Right renal pelvis (tissue), 4 donors: ENCODE results near the gene OR13A1. TPM values are rescaled to one million over a fixed set of nuclear protein-coding genes. Genes with fewer than 3 reads are reported as not detected.
"Not testable (repeated sequence)": the region's sequence is repeated elsewhere in the genome, so short reads cannot be mapped to it uniquely, and the experiment has no call there.

Experiments used
- DNase-seq, 4 donors: peaks; one replicate each; pipeline ENCODE4 v3.0.0-alpha.2; 2013; ENCODE audit warnings: low read depth in 4 of 4, low spot score in 3 of 4, missing footprints in 1 of 4
- polyA plus RNA-seq, 4 donors: library from polyadenylated mRNA; unstranded; fragments of 120-200 nt; gene quantifications; one replicate each; pipeline ENCODE4 v1.2.1, GENCODE V29; 2013; ENCODE audit not compliant: insufficient read length in 4 of 4

Gene OR13A1
- polyA plus RNA-seq, 4 donors = 0.06 to 0.13 (median 0.09) TPM; not detected in 1

- no peak for DNase-seq
Observed at GRCh38 chr10:45286980-45287379, 28.4 kb downstream of the OR13A1 start.

DNA sequence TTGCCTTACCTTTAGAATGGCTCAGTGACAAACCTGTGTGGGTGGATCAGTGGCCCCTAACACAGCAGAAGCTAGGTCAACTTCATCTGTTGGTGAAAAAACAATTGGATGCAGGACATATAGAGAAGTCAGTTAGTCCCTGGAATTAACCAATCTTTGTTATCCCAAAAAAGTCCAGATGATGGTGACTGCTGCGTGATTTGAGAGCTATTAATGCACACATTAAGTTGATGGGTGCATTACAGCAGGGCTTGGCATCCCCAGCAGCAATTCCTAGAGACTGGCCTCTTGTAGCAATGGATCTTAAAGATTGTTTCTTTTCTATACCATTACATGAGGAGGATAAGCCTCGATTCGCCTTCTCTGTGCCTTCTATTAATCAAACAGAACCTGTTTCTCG is 33.3 kb downstream of the OR13A1 start:
- DNase-seq = no peak

DNA sequence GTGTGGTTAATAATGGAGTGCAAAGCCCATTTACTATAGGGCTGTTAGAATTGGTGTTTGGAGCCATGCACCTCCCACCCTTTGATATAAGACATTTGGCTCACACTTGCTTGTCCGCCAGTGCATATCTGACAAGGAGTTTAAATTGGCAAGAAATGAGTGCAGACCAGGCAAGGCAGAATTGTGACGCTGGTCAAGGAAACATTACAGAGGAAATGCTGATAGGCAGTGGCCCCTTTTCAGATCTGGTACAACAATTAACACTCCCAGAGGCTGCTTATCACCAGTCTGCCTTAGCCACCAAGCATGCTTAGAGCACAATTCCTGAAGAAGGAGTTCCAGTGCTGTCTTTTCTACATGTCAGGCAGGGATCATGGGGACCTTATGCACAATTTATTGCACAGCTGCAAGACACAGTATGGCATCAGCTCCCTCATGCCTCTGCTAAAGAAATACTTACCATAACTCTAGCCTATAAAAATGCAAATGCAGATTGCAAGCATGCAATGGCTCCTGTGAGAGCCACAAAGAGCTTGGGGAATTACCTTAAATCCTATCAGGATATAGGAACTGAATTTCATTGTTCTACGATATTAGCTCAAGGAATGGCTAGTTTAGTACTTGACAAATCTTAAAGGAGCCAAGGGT is 35.2 kb downstream of the OR13A1 start:
- peak in 1 of 4 donors; percentile 2 for DNase-seq

DNA sequence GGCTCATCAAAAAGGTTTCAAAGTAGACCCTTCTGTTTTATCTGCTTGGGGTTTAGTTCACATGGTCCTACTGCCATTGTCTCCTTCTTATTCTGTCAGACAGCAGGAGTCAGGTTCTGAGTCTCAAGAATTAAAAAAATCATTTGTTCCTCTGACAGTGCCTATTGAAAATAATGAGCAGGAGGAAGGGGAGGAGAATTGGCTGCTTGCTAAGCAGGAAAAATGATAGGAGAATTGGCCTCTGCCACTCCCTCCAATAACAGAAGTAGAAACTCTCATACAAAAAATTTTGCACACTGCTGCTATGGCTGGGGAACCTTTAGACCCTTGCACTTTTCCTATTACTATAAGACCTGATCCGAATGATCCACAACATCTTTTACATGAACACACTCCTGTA is 35.7 kb downstream of the OR13A1 start:
- no peak for DNase-seq

DNA sequence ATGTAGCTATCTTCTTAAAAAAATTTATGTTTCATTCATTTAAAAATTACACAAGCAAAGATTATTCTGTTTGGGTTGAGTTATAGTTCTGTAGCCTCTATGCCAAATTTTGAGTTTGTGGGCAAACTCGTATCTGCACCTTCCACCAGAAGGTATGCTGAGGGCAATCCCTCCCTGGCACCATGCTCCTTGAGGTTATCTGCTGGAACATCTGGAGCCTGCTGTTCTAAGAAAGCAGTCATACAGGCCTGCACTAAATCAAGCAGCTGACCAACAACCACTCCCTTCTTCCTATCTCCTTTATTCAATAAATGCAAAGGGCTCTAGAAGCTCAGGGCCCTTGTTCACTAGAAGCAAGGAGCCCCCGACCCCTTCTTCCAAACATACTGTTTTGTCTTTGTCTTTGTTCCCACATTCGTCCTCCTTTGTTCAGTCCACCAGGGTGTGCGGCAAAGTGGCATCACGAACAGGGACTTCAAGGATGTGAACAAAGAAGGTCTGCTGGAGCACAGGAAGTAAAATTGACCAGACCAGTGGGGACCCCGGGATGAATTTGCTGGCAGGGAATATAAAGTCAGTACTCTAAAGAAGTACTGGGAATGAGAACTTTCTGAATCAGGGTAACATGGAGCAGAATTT is 36.4 kb downstream of the OR13A1 start:
- DNase-seq = no peak

- DNase-seq = not testable (repeated sequence)
Observed at GRCh38 chr10:45276146-45276545, 39.3 kb downstream of the OR13A1 start.

GRCh38 chr10:45274364-45274763 is 41.0 kb downstream of the OR13A1 start:
- DNase-seq = no peak

- not testable (repeated sequence) for DNase-seq
Observed at GRCh38 chr10:45267777-45268176, 47.6 kb downstream of the OR13A1 start.

DNA sequence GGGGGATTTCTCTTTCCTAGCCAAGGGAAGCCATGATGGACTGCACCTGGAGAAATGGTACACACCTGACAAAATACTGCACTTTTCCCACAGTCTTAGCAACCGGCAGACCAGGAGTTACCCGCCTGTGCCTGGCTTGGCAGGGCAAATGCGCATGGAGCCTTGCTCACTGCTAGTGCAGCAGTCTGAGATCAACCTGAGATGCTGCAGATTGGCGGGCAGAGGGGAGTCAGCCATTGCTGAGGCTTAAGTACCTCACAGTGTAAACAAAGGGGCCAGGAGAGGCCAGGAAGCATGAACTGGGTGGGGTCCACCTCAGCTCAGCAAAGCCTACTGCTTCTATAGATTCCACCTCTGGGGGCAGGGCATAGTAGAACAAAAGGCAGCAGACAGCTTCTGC is 49.4 kb downstream of the OR13A1 start:
- no peak for DNase-seq

- no peak for DNase-seq
Observed at GRCh38 chr10:45261946-45262345, 53.5 kb downstream of the OR13A1 start.

GRCh38 chr10:45261243-45261775 is 54.1 kb downstream of the OR13A1 start:
- no peak for DNase-seq

GRCh38 chr10:45260635-45261034 is 54.8 kb downstream of the OR13A1 start:
- not testable (repeated sequence) for DNase-seq

GRCh38 chr10:45259786-45260495 is 55.5 kb downstream of the OR13A1 start:
- DNase-seq = not testable (repeated sequence)

- DNase-seq = no peak
Observed at GRCh38 chr10:45257600-45257999, 57.8 kb downstream of the OR13A1 start.

DNA sequence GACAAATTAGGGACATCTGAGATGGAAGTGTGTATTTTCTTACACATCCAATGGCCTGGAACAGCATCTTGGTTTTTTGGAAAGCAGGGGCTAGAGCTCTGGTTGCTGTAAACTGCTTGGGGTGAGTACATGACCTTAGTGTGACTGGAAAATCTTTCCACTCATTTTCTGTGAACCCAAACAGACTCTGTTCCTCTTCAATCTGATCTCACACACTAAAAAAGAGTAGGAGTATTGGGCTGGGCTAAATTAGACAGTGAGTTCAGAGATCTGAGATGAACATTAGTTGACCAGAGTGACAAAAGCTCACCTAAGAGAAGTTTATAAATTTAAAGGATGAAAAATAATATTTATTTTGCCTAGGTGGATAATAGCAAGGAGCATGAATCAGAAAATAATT is 59.2 kb downstream of the OR13A1 start:
- no peak for DNase-seq

- no peak for DNase-seq
Observed at GRCh38 chr10:45255706-45256105, 59.7 kb downstream of the OR13A1 start.

DNA sequence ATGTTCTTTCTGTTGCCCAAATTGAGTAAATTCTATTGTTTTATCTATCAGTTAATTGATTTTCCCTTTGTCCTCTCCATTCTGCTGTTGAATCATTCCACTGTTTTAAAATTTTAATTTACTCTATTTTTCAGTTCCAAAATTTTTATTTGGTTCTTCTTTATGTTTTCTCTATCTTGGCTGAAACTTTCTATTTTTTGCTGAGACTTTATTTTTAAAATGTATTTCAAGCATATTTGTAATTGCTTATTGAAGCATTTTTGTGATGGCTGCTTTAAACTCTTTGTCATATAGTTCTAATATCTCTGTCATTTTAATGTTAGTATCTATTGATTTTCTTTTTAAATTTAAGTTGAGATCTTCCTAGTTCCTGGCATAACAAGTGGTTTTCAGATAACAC is 60.5 kb downstream of the OR13A1 start:
- no peak for DNase-seq

GRCh38 chr10:45253183-45253914 is 62.1 kb downstream of the OR13A1 start:
- no peak for DNase-seq
